PC-3 (cell line): ENCODE results near the gene ADAD2.

Source experiments
- EZH2 ChIP-seq: fragments of 300-600 bp; sonication (generic); IDR thresholded peaks from one replicate; pipeline ENCODE4 v1.6.1; 2017; ENCODE audit warnings: antibody characterized with exemption, mild to moderate bottlenecking, low read length; ENCODE audit not compliant: unreplicated experiment
- EZH2phosphoT487 ChIP-seq: fragments of 300-600 bp; sonication (generic); IDR thresholded peaks from 2 replicates; pipeline ENCODE4 v1.6.1; 2018; ENCODE audit warnings: mild to moderate bottlenecking, antibody characterized with exemption, low read length, borderline replicate concordance

DNA sequence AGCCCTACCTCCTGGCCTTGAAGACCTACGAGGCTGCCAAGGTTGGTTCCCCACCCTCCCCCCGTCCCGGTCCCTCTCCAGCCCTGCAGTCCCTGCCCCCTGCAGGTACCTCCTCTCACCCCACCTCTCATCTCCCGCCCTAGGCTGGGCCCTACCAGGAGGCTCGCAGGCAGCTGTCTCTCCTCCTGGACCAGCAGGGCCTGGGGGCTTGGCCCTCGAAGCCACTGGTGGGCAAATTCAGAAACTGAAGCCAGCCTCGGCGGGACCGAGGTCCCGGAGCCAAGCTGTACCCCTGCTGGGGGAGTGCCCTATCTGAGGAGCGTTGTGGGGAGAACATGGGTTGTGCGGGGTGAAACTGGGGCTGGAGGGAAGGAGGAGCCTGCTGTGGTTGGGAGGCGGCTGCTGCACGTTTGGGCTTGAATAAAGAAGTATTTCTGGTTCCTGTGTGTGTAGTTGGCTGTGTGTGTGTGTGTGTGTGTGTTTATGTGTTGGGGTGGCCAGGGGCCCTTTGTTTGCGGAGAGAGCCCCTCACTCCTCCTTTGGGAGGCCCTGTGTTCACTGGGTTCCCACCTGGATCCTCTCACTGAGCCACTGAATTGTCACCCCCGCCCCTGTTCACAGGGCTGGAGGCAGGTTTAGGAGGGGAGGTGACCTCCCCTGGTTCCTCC is 5.9 kb downstream of the ADAD2 start:
- no peak for TF ChIP-seq EZH2
- no peak for TF ChIP-seq EZH2phosphoT487
